Fibroblast of skin of left quadriceps (primary cell): ENCODE measurements around the gene ATP6V0C.
A peak's percentile ranks its signal among the peaks of the same experiment; 100 is the strongest.

Experiments used
- DNase-seq, 2 experiments: peaks; one replicate each; pipeline ENCODE4 v3.0.0-alpha.2; 2013; ENCODE audit warnings: low read depth in 2 of 2

The ATP6V0C gene

DNA sequence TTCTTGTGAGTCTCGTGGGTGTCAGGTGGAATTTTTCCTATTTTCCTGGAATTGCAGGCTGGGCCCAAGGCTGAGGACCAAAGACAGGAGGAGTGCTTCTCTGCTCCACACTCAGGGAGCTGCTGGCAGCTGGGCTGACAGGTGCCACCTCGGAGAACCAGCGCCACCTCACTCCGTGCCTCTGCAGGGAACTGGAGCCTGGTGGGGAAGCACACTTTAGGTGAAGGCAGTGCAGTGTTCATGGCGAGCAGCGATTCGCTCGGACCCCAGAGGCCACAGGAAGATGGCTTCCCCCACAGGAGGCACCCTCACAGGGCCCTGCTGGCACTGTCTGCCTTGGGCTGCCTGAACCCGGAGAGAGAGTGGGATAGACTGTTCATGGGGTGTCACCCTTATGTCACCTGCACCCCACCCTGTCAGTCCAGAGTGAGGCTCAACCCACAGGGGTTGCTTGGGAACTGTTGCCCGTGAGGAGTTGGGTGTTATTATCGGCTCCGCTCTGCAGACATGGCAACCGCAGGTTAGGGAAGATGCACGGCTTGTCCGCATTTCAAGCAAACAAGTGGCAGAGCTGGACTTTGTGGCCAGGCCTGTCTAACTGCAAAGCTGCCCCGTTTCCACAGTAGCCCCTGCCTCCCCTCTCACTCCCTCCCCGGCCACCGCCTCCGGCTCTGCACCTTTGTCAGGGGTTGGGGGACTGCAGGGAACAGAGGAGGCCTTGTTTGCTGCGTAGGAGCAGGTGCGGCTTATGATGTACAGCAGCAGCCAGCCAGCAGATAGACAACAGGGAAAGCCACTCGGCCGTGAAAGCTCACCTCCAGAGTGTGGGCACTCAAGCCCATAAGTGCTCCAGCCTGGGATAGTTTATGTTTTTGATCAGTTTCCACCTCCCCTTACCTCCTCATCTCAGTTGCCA lies 23.3 kb upstream of the ATP6V0C start:
- no peak for DNase-seq

DNA sequence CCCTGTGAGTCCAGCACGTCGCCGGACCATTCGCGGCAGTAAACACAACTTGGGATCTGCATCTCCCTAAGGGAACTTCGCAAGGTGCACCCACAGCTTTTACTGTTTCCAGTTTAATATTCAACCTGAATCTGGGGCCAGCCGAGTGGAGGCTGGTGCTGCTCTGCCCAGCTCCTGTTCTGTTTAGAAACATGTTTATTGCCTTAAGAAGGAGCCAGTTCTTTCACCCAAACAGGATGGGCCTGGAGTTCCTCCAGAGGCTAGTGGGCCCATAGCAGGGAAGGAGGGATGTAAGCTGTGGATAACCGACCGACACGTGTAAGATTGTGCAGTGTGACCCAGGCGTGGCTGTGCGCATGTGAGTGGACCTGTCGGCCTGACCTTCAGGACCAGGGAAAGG lies 21.5 kb upstream of the ATP6V0C start:
- DNase-seq: no peak

DNA sequence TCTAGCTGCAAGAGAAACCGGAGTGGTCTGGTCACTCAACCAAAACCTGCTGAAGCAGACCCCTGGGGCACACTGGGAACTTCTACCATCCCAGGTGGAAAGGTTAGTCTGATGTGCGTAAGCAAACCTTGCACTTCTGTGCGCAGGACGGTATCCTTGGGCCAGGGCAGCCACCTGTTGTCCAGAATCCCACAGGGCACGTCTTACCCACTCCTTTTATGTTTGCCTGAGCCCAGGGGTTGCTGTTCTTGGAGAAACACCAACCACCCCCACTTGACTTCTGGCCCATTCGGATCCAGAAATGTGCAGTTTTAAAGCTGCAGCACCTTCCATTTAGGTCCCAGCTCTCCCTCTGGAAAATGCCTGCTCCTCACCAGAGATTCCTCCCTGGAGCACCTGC lies 20.1 kb upstream of the ATP6V0C start:
- no peak for DNase-seq

DNA sequence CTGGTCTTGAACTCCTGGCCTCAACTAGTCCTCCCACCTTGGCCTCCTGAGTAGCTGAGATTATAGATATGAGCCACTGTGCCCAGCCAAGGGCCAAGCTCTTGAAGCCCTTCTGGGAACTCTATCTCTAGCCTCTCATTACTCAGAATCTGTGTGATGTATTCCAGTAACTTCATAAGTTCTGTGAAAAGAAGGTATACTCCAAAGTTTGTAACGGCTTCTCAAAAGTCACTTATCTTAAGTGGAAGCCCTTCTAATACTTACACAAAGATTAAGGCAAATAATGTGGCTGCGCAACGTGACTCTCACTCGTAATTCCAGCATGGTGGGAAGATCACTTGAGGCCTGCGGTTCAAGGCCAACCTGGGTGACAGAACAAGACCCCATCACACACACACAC lies 19.1 kb upstream of the ATP6V0C start:
- no peak for DNase-seq

DNA sequence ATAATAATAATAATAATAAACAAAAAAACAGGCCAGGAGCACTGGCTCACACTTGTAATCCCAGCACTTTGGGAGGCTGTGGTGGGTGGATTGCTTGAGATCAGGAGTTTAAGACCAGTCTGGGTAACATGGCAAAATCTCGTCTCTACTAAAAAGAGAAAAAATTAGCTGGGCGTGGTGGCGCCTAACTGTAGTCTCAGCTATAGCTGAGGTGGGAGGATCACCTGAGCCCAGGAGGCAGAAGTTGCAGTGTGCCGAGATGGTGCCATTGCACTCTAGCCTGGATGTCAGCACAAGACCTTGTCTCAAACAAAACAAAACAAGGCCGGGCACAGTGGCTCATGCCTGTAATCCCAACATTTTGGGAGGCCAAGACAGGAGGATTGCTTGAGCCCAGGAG lies 18.7 kb upstream of the ATP6V0C start:
- DNase-seq: no peak

DNA sequence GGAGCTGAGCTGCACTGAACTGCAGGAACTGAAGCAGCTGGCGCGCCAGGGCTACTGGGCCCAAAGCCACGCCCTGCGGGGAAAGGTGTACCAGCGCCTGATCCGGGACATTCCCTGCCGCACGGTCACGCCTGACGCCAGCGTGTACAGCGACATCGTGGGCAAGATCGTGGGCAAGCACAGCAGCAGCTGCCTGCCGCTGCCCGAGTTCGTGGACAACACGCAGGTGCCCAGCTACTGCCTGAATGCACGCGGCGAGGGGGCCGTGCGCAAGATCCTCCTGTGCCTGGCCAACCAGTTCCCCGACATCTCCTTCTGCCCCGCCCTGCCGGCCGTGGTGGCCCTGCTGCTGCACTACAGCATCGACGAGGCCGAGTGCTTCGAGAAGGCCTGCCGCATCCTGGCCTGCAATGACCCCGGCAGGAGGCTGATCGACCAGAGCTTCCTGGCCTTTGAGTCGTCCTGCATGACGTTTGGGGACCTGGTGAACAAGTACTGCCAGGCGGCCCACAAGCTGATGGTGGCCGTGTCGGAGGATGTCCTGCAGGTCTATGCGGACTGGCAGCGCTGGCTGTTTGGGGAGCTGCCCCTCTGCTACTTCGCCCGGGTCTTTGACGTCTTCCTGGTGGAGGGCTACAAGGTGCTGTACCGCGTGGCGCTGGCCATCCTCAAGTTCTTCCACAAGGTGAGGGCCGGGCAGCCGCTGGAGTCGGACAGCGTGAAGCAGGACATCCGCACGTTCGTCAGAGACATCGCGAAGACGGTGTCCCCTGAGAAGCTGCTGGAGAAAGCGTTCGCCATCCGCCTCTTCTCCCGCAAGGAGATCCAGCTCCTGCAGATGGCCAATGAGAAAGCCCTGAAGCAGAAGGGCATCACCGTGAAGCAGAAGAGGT lies 17.3 kb upstream of the ATP6V0C start:
- DNase-seq: no peak

DNA sequence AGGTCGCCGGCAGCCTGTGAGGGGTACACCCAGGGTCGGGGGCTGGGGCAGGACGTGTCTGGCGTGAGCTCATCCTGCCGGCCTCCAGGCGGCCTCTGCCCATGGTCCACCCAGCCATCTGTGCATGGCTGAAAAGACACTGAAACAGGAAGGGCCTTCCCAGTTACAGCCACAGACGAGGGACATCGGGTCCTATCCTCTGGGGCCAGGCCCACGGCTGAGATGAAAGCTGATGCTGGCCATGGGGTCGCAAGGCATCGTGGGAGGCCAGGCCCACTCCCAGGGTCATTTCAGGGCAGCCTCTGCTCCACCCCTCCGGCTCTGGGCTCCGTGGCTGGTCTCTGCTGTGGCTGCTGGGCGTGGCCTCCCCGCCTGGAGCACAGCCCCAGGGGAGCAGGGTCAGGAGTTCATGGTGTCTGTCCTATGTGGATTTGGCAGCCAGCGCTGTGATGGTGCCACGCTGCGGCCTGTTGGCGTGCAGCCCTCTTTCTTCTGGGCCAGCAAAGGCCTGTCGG lies 16.6 kb upstream of the ATP6V0C start:
- no peak for DNase-seq

DNA sequence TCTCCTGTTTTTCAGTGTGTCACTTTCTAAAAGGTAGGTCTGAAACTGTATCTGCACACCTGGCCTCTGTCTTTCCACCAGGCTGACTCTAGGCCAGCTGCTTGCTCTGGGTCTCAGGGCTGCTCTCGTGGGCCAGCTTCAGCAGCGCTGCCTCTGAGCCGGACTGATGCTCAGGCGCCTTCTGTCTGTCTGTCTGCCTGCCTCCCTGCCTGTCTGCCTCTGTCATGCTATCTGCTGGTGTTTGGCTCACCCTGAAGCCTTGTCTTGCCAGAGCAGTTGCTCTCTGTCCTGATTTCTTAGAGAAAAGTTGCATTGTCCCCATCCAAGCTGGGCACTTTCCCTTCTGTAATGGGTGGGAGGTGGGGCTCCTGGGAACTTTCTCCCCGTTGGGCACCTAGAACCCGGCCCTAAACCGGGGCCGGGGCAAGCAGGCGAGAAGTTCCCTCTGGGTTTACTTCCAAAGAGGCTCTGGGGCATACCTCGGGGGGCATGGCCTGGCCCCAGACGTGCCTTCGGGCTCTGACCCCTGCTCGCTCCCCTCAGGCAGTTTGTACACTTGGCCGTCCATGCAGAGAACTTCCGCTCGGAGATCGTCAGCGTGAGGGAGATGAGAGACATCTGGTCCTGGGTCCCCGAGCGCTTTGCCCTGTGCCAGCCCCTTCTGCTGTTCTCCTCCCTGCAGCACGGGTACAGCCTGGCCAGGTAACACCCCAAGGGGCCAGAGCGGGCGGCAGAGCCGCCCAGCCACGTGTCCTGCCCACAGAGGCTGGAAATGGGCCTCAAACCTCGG lies 15.9 kb upstream of the ATP6V0C start:
- DNase-seq: no peak

DNA sequence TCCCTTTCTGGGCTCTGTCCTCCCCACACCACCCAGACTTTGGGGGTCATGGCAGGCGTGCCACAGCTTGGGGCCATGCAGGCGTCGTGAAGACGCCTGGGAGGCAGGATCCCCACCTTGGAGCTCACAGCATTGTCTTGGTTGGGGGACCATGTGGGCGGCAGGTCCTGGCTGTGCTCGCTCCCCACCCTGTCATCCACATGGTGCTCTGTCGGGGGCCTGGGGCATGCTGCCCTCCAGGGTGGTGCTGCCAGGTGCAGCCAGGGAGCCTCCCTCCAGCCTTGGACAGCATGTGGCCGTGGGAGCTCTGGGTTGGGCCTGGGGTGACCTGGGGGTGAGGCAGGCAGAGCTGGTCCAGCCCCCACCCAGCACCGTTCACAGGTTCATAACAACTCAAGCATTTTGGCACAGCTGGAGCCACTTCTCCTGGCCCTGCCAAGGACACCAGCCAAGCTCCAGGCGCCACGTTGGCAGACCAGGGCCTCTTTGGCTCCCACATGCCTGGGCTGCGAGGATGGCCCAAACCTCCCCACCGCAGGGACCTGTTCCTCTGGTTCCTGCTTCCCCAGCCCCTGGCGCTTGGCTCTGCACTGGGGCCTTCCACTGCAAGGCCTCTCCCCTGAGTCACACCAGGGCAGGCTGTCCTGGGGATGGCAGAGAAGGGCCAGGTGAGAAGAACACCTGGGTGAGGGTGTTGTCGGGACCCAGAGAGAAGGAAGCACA lies 15.1 kb upstream of the ATP6V0C start:
- no peak for DNase-seq

DNA sequence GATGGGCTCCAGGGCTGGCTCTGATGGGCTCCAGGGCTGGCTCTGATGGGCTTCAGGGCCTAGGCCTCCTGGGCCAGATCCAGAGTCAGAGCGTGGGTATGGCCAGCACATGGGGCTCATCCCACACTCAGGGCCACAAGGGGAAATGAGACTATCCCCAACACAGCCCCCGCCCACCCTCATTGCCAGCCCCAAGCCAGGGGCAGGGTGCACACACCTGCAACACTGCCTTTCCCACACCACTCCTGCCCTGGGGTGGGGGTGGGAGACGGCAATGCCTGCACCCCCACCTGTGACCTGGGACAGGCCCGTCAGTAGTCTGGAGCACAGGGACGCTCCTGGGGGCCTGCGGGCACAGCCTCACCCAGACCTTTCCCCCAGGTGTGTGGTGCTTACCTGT lies 14.3 kb upstream of the ATP6V0C start:
- no peak for DNase-seq

DNA sequence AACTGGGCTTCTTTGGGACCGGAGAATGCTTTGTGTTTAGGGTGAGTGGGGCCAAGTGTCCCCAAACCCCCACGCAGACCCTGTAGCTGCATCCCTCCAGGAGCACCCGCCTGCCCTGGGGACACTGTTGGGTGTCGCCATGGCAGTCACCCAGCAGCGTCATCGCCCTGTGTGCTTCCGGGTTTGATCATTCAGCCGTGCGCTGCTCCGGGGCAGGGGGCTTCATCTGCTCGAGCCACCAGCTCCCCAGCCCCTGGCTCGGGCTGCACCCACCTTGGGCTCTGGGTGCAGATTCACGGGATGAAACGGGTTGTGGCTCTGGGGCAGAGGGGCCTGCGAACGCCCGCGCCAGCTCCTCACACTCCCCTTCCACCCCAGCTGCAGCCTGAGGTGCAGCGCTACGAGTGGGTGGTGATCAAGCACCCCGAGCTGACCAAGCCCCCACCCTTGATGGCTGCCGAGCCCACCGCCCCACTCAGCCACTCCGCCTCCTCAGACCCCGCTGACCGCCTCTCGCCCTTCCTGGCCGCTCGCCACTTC lies 13.8 kb upstream of the ATP6V0C start:
- DNase-seq: no peak

DNA sequence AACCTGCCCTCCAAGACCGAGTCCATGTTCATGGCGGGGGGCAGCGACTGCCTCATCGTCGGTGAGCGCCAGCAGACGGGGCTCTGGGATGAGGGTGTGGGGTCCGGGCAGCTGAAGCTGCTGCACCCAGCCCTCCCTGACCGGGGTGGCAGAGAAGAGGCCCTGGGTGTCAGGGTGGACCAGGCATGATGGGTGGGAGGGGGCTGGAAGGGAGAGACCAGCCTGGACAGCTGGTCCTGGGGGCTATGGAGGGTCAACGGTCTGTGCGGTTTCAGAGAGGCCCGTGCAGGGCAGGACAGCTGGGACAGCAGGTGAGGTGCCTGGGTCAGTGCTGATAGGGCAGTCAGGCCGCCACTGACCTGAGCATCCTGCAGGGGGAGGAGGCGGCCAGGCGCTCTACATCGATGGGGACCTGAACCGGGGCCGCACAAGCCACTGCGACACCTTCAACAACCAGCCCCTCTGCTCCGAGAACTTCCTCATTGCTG lies 13.3 kb upstream of the ATP6V0C start:
- DNase-seq: no peak

DNA sequence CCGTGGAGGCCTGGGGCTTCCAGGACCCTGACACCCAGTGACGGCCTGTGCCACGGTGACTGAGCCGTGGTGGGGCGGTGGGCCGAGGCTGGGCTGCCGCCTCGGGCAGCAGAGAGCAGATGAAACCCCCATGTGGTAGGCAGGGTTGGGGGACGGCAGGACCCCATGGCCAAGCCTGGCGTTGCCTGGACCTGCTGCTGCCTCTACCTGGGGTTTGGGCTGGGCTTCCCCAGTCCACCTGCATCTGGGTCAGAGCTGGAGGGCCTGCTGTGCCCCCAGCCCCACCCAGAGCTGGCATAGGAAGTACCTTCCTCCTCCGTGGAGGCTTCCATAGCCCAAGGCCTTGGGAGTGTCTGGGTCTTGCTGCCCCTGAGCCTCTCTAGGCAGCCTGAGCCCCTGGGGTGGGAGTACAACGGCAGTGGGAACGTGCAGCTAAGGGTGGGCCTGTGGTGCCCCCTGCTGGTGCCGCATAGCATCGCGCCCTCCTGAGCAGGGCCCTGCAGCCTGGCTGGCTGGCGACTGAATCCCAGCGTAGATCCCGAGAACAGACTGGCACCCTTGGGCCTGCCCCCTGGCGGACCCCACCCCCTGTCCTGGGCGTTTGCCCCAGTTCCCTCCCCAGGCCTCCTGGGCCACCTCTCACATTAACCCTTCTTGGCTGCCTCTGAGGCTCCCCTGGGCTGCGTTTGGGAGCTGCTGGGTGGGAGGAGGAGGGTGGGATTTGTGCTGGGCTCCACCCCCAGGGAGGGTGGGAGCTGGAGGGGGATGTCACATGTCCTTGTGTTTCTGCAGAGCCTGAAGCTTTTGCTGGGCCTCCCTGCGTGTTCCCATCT lies 12.6 kb upstream of the ATP6V0C start:
- peak; percentile 38 to 41 for DNase-seq

DNA sequence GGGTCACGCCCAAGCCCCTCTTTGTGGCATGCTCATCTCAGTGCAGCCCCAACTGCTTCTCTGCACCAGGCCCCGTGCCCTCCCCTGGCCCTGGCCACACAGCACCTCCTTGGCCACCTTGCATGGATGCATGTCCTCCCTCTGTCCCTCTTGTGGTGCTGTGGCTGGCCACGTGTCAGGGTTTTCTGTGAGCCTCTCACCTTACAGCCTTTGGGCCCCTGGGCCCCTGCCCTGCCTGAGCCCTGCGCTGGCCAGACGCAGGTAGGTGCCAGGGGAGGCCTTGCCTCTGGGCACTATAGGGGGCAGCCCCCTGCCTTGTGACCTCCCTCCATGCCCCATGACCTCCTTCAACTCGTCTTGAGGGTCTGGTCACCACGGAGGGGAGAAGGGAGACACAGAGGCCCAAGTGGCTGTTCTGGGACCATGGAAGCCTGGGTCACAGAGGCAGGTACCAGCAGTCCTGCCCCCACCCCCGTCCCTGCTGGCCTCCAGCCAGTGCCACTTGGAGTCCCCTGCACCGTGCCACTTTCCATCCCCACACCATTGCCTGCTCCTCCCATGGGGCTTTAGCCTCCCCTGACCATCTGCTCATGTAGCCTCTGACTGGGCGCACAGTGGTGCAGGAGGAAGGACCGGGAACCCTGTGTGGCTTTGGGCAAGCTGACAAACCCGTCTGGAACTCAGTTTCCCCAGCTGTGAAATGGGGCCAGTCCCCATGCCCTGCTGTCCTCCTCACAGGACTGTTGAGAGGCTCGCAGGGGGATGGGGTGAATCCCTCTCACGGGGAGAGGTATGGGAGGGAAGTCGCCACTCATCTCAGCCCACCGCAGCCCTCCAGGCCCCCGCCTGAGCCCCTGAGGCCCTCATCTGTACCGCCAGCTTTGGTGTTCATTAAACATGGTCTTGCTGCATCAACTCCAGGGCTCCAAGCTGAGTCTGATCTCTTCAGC lies 11.5 kb upstream of the ATP6V0C start:
- no peak for DNase-seq

DNA sequence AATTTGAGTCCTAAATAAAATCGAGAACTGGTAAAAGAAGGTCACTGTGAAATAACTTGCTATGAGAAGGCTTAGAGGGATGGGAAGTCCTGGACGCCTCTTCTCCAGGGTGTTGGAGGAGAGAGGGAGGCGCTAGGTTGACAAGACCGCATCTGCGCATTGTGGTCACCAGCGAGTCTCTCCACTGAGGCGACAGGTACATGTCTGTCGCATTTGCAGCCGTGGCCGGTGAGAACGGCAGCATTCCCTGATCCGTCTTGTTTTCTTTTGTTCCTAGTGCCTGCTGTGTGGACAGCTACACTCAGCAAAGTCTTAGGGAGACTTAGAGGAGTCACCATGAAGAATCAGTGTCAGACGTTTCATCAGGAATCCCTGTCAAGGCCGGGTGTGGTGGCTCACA lies 8.1 kb upstream of the ATP6V0C start:
- no peak for DNase-seq

DNA sequence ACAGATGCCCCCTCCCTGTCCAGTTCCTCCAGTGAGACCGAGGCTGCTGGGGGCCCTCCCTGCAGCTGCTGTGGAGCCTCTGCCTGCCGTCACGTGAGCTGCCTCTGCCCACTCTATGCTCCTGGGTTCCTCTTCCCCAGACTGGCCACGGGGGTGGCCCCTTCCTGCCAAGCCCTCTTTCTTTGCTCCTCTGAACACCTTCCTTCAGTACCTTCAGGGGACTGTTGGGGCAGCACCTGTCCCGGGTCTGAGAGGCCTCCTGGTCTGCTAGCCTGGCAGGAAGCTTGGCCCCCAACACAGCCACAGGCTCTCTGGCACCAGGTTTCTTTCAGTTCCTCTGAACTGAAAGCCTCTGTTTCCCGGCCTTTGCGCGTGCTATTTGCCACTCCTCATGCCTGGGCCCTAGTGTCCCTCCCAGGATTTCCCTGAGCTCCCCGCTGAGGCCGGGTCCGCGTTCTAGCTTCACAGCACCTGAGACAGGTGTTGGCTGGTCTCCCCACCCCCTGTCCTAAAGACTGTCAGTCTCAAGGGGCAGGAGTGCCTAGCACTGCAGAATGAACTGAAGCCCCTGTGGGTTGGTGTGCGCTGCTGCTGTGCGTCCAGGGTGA lies 6.6 kb upstream of the ATP6V0C start:
- no peak for DNase-seq

DNA sequence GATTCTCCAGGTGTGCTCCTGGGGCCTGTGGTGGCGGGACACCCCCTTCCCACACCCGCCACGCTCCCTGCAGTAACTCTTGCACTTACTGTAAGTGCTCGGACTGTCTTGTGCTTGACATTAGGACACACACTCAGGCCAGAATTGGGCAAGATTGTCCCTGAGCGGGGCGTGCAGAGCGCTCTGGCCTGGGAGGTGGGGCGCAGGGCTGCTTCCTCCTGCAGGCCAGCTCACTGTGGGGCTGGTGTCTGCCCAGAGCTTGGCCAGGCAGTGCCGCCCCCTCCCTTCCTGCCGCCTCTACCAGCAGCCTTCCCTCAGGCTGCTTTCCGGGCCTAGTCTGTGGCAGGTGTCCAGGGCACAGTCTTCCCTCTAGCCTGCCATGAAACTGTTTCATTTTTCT lies 6.1 kb upstream of the ATP6V0C start:
- no peak for DNase-seq

DNA sequence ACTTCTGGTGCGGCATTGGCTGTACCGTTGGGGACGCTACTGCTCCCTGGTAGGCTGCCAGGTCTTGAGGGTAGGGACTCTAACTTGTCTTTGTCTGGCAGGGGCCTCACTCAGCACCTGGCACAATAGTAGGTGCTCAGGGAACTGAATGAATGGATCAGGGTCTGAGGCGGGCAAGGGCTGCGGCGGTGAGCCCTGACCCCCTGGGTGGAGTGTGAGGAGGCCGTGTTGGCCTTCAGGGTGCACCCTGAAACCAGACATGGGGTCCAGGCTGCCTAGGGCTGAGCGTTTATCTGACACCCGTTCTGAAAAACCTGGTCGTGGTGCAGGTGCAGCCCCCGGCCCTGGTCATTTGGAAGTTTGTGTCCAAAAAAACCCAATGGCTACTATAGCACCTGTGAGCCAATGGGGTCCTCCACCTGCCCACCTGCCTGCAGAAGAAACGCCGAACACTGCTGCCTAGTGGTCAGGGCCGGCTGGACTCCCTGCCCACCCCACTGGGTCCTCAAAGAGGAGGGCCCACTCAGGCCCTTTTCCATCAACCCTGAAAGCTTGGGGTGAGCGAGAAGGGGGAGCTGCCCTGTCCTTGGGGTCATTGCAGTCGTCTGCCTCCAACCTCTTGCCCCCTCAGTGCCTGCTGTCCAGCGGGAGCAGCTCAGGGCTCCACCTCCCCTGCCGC lies 4.9 kb upstream of the ATP6V0C start:
- no peak for DNase-seq
